ENCODE measurements around the gene CFL1.

DNA sequence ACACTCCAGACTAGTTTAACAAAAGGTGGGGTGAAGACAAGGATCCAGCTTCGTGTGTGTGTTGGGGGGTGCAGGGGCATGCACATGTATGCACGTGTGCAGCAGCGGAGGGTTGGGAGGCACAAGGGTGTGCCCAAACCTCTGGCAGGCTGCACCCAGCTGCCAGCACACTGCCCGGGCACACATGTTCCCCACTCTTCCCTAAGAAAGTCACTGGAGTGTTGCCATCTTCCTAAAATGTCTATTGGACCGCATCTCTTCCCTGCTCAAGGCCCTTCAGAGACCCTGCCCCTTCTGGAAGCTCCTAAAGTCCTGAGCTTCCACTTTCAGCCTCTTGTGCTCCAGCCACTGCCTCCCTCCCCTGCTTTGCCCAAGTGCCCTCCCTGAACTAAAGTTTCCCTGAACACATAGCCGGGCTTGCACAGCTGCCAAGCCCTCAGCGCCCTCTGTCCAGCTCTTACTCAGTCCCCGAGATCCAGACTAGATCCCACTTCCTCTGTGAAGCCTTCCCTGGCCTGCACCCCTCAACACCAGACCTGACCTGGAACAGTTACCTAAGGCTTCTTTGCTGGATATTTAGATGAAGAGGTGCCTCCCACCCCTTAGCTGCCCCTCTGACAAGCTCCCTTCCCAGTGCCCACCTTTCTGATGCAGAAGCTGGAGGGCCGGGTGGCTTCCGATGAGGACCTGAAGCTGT, 6.0 kb downstream of the CFL1 start:
- TF ChIP-seq POLR2AphosphoS5 (IDR thresholded peaks at IDR 0.05; ENCODE audit: borderline replicate concordance, low read depth, low read length), result no peak; the same call in 1 of the 2 replicates
- no peak for TF ChIP-seq EZH2 (IDR thresholded peaks at IDR 0.05)

Data from SK-N-MC (cell line).